Measurements from ENCODE around the gene TAB2. TPM values are rescaled to one million over a fixed set of nuclear protein-coding genes. Genes with fewer than 3 reads are reported as not detected.

Gene TAB2
- total RNA-seq, 1 donor from 2014 or later = 37.0 TPM

DNA sequence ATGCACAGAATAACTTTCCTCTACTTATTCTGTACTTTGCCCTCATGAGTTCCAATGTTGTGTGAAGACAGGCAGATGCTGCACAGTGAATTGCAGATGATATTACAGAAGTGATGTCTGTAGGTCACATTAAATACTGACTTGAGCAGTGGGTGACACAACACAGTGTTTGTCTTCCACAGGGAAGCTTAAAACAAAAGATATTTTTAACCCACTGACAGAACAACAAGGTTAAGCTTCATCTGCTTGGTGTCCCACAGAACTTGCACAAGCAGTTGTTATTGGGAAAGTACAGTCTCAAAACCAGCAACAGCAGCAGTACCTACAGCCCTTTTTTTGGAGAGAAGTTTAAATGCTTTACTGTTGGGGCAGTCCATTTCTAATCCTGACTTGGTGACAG lies 93.0 kb downstream of the TAB2 start:
- peak; percentile 58 for DNase-seq (ENCODE audit: low read depth)

GRCh38 chr6:149414009-149414408 lies 96.5 kb downstream of the TAB2 start:
- DNase-seq (ENCODE audit: low read depth) = no peak

DNA sequence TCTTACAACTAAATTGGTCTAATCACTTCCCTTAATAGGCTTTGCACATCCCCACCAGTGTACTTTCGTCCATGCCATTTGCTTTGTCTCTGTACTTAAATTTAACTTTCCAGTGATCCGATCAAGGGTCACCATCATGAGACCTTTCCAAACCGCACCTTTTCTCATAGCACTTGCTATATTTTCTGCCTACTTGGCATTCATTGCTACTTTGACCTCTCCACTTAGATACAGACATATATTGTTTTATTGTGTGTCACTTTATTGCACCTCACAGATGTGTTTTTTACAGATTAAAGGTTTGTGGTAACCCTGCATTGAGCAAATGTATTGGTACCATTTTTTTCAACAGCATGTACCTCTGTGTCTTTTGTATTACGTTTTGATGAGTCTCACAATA lies 97.3 kb downstream of the TAB2 start:
- DNase-seq (ENCODE audit: low read depth) = no peak

- no peak for DNase-seq (ENCODE audit: low read depth)
These were observed 102.3 kb downstream of the TAB2 start for GRCh38 chr6:149419696-149420404.

GRCh38 chr6:149421132-149421531 lies 103.6 kb downstream of the TAB2 start:
- DNase-seq (ENCODE audit: low read depth) = no peak

DNA sequence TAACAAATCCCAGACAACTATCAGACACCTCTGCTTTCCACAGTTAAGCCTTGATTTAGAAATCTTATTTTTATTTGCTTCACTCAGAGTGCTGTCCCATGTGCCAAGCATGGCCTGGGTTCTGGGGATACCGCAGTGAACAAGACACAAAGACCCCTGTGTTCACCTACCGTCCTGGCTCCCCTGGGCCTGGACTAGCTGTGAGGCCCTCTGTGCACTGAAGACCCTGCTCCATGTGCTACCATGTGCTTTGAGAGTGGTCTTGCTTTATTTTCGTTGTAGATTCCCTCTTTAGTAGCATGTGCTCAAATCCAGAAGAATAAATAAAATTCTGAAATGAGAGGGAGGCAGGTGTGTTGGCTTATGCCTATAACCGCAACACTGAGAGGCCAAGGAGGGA lies 105.1 kb downstream of the TAB2 start:
- DNase-seq (ENCODE audit: low read depth) = no peak

- DNase-seq (ENCODE audit: low read depth) = no peak
These were observed 106.5 kb downstream of the TAB2 start for GRCh38 chr6:149423964-149424440.

- no peak for DNase-seq (ENCODE audit: low read depth)
These were observed 107.7 kb downstream of the TAB2 start for GRCh38 chr6:149425224-149425623.

DNA sequence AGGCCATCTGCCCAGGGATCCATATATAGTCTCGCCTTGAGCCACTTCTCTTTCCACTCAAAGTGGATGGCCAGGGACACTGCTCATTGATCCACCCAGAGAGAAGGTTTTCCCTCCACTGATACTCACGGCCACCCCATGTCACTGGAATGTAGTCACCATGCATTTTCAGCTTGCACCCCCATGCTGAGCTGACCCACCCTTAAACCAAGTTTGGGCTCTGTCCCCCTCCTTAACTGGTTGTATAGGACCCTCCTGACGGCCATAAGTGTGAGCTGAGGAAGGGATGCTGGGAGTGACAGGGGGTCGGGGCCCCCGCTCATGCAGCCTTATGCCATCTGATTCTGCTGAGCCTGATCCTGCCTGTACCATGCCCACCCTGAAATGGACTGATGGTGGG lies 108.2 kb downstream of the TAB2 start:
- DNase-seq (ENCODE audit: low read depth) = no peak

DNA sequence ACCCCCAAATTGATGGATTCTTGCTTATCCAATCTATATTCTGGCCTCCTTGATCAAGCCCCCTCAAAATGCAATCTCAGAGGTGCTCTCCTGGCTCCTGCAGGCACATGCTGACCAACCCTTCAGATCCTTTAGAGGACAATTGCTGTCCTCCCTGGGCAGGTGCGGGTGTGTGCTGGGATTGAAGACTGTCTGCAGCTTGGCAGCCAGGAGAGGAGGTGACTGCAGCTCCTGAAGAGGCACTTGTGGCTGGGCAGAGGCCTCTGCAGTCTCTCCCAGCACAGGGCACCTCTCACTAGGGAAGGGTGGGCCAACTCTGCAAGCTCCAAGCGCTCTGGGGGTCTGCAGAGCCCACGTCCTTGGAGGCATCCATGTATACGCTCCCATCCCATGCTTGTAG lies 111.1 kb downstream of the TAB2 start:
- no peak for DNase-seq (ENCODE audit: low read depth)

GRCh38 chr6:149429427-149430360 lies 112.2 kb downstream of the TAB2 start:
- no peak for DNase-seq (ENCODE audit: low read depth)

- DNase-seq (ENCODE audit: low read depth) = peak; percentile 92
These were observed 114.6 kb downstream of the TAB2 start for GRCh38 chr6:149431905-149432775.

DNA sequence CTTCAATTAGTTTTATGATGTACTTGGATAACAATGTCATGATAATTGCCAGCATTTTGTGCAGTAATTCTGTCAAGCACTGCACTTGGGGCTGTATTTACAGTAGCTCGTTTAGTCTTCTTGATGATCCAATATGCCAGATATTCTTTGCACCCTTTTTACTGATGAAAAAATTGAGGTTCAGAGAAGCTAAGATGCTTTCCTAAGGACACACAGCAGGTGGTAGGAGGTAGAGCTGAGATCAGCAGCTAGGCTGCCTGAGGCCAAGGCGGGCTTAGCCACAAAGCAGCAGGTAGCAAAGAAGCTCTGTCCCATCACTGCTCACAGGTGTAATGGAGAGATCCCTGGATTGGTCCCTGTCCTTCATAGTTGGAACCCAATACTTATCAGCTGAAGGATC lies 115.9 kb downstream of the TAB2 start:
- no peak for DNase-seq (ENCODE audit: low read depth)

- no peak for DNase-seq (ENCODE audit: low read depth)
These were observed 116.4 kb downstream of the TAB2 start for GRCh38 chr6:149433881-149434280.

GRCh38 chr6:149435919-149436586 lies 118.5 kb downstream of the TAB2 start:
- no peak for DNase-seq (ENCODE audit: low read depth)

GRCh38 chr6:149436647-149437046 lies 119.1 kb downstream of the TAB2 start:
- no peak for DNase-seq (ENCODE audit: low read depth)

DNA sequence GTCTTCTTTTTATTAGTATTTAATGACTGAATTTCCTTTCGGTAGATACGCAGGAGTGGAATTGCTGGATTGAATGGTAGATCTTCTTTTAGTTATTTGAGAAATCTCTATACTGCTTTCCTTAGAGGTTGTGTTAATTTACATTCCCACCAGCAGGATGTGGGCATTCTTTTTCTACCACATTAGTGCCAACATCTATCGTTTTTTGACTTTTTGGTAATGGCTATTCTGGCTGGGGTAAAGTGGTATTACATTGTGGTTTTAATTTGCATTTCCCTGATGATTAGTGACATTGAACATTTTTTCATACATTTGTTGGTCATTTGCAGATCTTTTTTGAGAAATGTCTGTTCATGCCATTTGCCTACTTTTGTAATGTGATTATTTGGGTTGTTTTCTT lies 119.7 kb downstream of the TAB2 start:
- no peak for DNase-seq (ENCODE audit: low read depth)

GRCh38 chr6:149438855-149439254 lies 121.3 kb downstream of the TAB2 start:
- no peak for DNase-seq (ENCODE audit: low read depth)

DNA sequence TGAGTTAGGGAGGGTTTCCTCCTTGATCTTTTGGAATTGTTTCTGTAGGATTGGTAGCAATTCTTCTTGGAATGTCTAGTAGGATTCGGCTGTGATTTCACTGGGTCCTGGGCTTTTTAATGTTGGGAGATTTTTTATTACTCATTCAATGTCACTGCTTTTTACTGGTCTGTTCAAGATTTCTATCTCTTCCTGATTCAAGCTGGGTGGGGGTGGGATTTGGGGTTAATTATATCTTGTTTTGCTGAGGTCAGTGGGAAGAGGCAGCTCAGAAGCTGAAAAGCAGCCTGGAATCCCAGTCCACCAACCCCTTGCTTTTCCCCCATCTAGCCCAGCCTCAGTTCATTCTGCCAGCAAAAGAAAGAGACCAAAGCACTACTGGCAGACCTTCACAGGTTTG lies 122.1 kb downstream of the TAB2 start:
- no peak for DNase-seq (ENCODE audit: low read depth)

GRCh38 chr6:149440735-149441671 lies 123.5 kb downstream of the TAB2 start:
- no peak for DNase-seq (ENCODE audit: low read depth)

Data from myocyte (in vitro differentiated cells).